ENCODE results near the gene KIF26A. TPM values are rescaled to one million over a fixed set of nuclear protein-coding genes. Genes with fewer than 3 reads are reported as not detected.
"Not testable (repeated sequence)": the region's sequence is repeated elsewhere in the genome, so short reads cannot be mapped to it uniquely, and the experiment has no call there.

Gene KIF26A
- total RNA-seq, 2 donors from 2014 or later: 1.6 to 13.9 TPM

- Histone ChIP-seq H3K27ac (no peak overlapping the region), H3K9me3 (no peaks in the 10 kb centered on the region), H3K36me3 (no peaks in the 10 kb centered on the region), H3K4me1 (replicated peaks) (no peaks in the 10 kb centered on the region), H3K4me3 (no peak overlapping the region), H3K27me3 (replicated peaks; ENCODE audit: insufficient read depth) (no peaks in the 10 kb centered on the region)
- 95% methylated on average over 2 of the region's 2 CpGs for WGBS
- TF ChIP-seq, protein P1, sequence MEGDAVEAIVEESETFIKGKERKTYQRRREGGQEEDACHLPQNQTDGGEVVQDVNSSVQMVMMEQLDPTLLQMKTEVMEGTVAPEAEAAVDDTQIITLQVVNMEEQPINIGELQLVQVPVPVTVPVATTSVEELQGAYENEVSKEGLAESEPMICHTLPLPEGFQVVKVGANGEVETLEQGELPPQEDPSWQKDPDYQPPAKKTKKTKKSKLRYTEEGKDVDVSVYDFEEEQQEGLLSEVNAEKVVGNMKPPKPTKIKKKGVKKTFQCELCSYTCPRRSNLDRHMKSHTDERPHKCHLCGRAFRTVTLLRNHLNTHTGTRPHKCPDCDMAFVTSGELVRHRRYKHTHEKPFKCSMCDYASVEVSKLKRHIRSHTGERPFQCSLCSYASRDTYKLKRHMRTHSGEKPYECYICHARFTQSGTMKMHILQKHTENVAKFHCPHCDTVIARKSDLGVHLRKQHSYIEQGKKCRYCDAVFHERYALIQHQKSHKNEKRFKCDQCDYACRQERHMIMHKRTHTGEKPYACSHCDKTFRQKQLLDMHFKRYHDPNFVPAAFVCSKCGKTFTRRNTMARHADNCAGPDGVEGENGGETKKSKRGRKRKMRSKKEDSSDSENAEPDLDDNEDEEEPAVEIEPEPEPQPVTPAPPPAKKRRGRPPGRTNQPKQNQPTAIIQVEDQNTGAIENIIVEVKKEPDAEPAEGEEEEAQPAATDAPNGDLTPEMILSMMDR (IDR thresholded peaks at IDR 0.05): no peak
- TF ChIP-seq POLR2A (IDR thresholded peaks at IDR 0.05): no peak
- TF ChIP-seq POLR2AphosphoS5 (IDR thresholded peaks at IDR 0.05): no peak
- no peak for DNase-seq (ENCODE audit: low spot score)
- intact Hi-C loops (cut with DNase I): no loop called here
Measured at GRCh38 chr14:104204660-104205149, 66.3 kb downstream of the KIF26A start.

DNA sequence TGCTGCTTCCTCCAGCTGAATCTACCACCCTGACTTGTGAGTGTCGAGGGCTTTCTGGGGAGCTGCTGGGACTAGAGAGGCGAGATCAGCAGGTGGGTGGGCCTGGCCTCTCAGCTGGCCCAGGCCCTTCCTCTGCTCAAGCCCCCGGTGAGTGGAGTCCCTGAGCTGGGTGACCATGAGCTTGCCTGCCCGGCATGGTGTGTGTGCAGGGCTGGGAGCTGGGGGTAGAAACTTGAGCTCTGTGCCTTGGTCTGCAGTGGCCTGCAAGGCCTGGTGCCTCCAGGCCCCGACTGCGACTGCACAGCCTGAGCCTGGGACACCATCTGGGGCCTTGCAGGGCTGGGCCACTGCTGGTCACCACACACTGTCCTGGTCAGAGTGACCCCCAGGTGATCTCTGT lies 67.4 kb downstream of the KIF26A start:
- TF ChIP-seq, protein P1 (IDR thresholded peaks at IDR 0.05): no peak
- no peak for TF ChIP-seq POLR2A (IDR thresholded peaks at IDR 0.05)

GRCh38 chr14:104206281-104206904 lies 68.0 kb downstream of the KIF26A start:
- Histone ChIP-seq H3K36me3 (no peaks in the 10 kb centered on the region), H3K27me3 (replicated peaks; ENCODE audit: insufficient read depth) (no peaks in the 10 kb centered on the region), H3K4me1 (replicated peaks) (no peaks in the 10 kb centered on the region), H3K4me3 (no peak overlapping the region), H3K9me3 (no peaks in the 10 kb centered on the region), H3K27ac (no peak overlapping the region)
- TF ChIP-seq POLR2A (IDR thresholded peaks at IDR 0.05) (no peak), POLR2AphosphoS5 (IDR thresholded peaks at IDR 0.05) (no peak)
- TF ChIP-seq, protein P1 (IDR thresholded peaks at IDR 0.05): no peak
- no peak for DNase-seq (ENCODE audit: low spot score)
- intact Hi-C loops (cut with DNase I): no loop called here
- WGBS: 62% methylated on average over 15 of the region's 15 CpGs

More for the DNA sequence above, 67.4 kb downstream of the KIF26A start:
- intact Hi-C loops (cut with DNase I): no loop called here
- H3K4me1 ChIP-seq (replicated peaks): no peaks in the 10 kb centered on the region
- H3K9me3 ChIP-seq: no peaks in the 10 kb centered on the region
- 90% methylated on average over 3 of the region's 6 CpGs for WGBS
- DNase-seq (ENCODE audit: low spot score): no peak
- no peak overlapping the region for H3K4me3 ChIP-seq
- H3K27ac ChIP-seq: no peak overlapping the region
- H3K27me3 ChIP-seq (replicated peaks; ENCODE audit: insufficient read depth): no peaks in the 10 kb centered on the region
- no peaks in the 10 kb centered on the region for H3K36me3 ChIP-seq

GRCh38 chr14:104207142-104208014 lies 69.0 kb downstream of the KIF26A start:
- H3K4me1 ChIP-seq (replicated peaks): no peaks in the 10 kb centered on the region
- no peaks in the 10 kb centered on the region for H3K27me3 ChIP-seq (replicated peaks; ENCODE audit: insufficient read depth)
- intact Hi-C loops (cut with DNase I): no loop called here
- no peak overlapping the region for H3K27ac ChIP-seq
- TF ChIP-seq, protein P1 (IDR thresholded peaks at IDR 0.05): no peak
- TF ChIP-seq POLR2A (IDR thresholded peaks at IDR 0.05) (no peak), POLR2AphosphoS5 (IDR thresholded peaks at IDR 0.05) (no peak)
- WGBS: 84% methylated on average over 15 of the region's 22 CpGs
- no peak overlapping the region for H3K4me3 ChIP-seq
- no peaks in the 10 kb centered on the region for H3K9me3 ChIP-seq
- DNase-seq (ENCODE audit: low spot score): no peak
- H3K36me3 ChIP-seq: no peaks in the 10 kb centered on the region

DNA sequence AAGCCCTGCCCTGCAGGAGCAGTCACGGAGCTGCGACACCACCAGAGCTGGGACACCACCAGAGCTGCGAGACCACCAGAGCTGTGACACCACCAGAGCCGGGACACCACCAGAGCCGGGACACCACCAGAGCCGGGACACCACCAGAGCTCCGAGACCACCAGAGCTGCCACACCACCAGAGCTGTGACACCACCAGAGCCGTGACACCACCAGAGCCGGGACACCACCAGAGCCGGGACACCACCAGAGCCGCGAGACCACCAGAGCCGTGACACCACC lies 69.6 kb downstream of the KIF26A start:
- DNase-seq (ENCODE audit: low spot score); H3K4me3 ChIP-seq; H3K27ac ChIP-seq; H3K27me3 ChIP-seq (replicated peaks; ENCODE audit: insufficient read depth); intact Hi-C loops (cut with DNase I); H3K9me3 ChIP-seq; H3K36me3 ChIP-seq; H3K4me1 ChIP-seq (replicated peaks): not testable (repeated sequence)
- WGBS: 84% methylated on average over 5 of the region's 13 CpGs

GRCh38 chr14:104208331-104208730 lies 69.9 kb downstream of the KIF26A start:
- H3K9me3 ChIP-seq; H3K27me3 ChIP-seq (replicated peaks; ENCODE audit: insufficient read depth); H3K27ac ChIP-seq; H3K4me1 ChIP-seq (replicated peaks); H3K36me3 ChIP-seq; intact Hi-C loops (cut with DNase I); DNase-seq (ENCODE audit: low spot score); H3K4me3 ChIP-seq: not testable (repeated sequence)
- 96% methylated on average over 21 of the region's 21 CpGs for WGBS

GRCh38 chr14:104209071-104209470 lies 70.7 kb downstream of the KIF26A start:
- DNase-seq (ENCODE audit: low spot score); H3K9me3 ChIP-seq; H3K4me1 ChIP-seq (replicated peaks); H3K36me3 ChIP-seq; intact Hi-C loops (cut with DNase I); H3K27me3 ChIP-seq (replicated peaks; ENCODE audit: insufficient read depth); H3K27ac ChIP-seq; H3K4me3 ChIP-seq: not testable (repeated sequence)
- WGBS: 72% methylated on average over 10 of the region's 15 CpGs

All from prostate gland (tissue), 2 donors.